ENCODE measurements around the gene FGB. TPM values are rescaled to one million over a fixed set of nuclear protein-coding genes. Genes with fewer than 3 reads are reported as not detected.
"Not testable (repeated sequence)": the region's sequence is repeated elsewhere in the genome, so short reads cannot be mapped to it uniquely, and the experiment has no call there.

Gene FGB
- total RNA-seq, 2 donors from 2014 or later: not detected

- Histone ChIP-seq H3K27ac (no peak overlapping the region), H3K36me3 (replicated peaks in 1 of 2; ENCODE audit: insufficient read depth in 1 of 2, low read depth in 2 of 2) (no peaks in the 10 kb centered on the region), H3K9me3 (no peaks in the 10 kb centered on the region), H3K4me1 (peaks cover 9% of the 10 kb centered on the region), H3K27me3 (no peaks in the 10 kb centered on the region), H3K4me3 (no peak overlapping the region)
- intact Hi-C loops (cut with DNase I): no loop called here
- no peak for DNase-seq
- ATAC-seq: no peak
- TF ChIP-seq, protein P1, sequence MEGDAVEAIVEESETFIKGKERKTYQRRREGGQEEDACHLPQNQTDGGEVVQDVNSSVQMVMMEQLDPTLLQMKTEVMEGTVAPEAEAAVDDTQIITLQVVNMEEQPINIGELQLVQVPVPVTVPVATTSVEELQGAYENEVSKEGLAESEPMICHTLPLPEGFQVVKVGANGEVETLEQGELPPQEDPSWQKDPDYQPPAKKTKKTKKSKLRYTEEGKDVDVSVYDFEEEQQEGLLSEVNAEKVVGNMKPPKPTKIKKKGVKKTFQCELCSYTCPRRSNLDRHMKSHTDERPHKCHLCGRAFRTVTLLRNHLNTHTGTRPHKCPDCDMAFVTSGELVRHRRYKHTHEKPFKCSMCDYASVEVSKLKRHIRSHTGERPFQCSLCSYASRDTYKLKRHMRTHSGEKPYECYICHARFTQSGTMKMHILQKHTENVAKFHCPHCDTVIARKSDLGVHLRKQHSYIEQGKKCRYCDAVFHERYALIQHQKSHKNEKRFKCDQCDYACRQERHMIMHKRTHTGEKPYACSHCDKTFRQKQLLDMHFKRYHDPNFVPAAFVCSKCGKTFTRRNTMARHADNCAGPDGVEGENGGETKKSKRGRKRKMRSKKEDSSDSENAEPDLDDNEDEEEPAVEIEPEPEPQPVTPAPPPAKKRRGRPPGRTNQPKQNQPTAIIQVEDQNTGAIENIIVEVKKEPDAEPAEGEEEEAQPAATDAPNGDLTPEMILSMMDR (IDR thresholded peaks at IDR 0.05): no peak
- TF ChIP-seq POLR2A (IDR thresholded peaks at IDR 0.05): no peak
- WGBS, 2 donors: 66 to 76% methylated on average over 3 of the region's 3 CpGs
These were observed 29.1 kb downstream of the FGB start for GRCh38 chr4:154591890-154592289.

- Histone ChIP-seq H3K27me3 (no peaks in the 10 kb centered on the region), H3K27ac (no peak overlapping the region), H3K36me3 (replicated peaks in 1 of 2; ENCODE audit: insufficient read depth in 1 of 2, low read depth in 2 of 2) (no peaks in the 10 kb centered on the region), H3K4me1 (peaks cover 9% of the 10 kb centered on the region), H3K4me3 (no peak overlapping the region), H3K9me3 (no peaks in the 10 kb centered on the region)
- no peak for ATAC-seq
- TF ChIP-seq POLR2A (IDR thresholded peaks at IDR 0.05): no peak
- TF ChIP-seq, protein P1 (IDR thresholded peaks at IDR 0.05): no peak
- intact Hi-C loops (cut with DNase I): no loop called here
- 54 to 75% methylated on average over 2 of the region's 2 CpGs for WGBS, 2 donors
- DNase-seq: no peak
These were observed 31.1 kb downstream of the FGB start for GRCh38 chr4:154593868-154594267.

- H3K27ac ChIP-seq; H3K4me3 ChIP-seq; intact Hi-C loops (cut with DNase I); H3K4me1 ChIP-seq; H3K36me3 ChIP-seq (replicated peaks in 1 of 2; ENCODE audit: insufficient read depth in 1 of 2, low read depth in 2 of 2); H3K27me3 ChIP-seq; H3K9me3 ChIP-seq; DNase-seq; ATAC-seq: not testable (repeated sequence)
- WGBS, 2 donors: 82 to 83% methylated on average over 3 of the region's 3 CpGs
These were observed 31.5 kb downstream of the FGB start for GRCh38 chr4:154594343-154594742.

GRCh38 chr4:154595807-154596206, 33.0 kb downstream of the FGB start:
- no peak for TF ChIP-seq POLR2A (IDR thresholded peaks at IDR 0.05)
- TF ChIP-seq, protein P1 (IDR thresholded peaks at IDR 0.05): no peak
- intact Hi-C loops (cut with DNase I): no loop called here
- Histone ChIP-seq H3K9me3 (no peaks in the 10 kb centered on the region), H3K4me1 (peaks cover under 1% of the 10 kb centered on the region), H3K27me3 (no peaks in the 10 kb centered on the region), H3K4me3 (no peak overlapping the region), H3K36me3 (replicated peaks in 1 of 2; ENCODE audit: insufficient read depth in 1 of 2, low read depth in 2 of 2) (no peaks in the 10 kb centered on the region), H3K27ac (no peak overlapping the region)
- DNase-seq (no peak), ATAC-seq (no peak)

DNA sequence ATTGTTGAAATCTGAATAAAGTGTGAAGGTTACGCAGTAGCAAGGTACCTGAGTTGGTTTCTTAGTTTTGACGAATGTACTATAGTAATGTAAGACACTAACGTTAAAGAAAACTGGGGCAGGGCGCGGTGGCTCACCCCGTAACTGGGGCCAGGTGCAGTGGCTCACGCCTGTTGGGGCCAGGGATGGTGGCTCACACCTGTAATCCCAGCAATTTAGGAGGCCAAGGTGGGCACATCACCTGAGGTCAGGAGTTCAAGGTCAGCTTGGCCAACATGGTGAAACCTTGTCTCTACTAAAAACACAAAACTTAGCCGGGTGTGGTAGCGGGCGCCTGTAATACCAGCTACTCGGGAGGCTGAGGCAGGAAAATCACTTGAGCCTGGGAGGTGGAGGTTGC, 34.5 kb downstream of the FGB start:
- H3K36me3 ChIP-seq (replicated peaks in 1 of 2; ENCODE audit: insufficient read depth in 1 of 2, low read depth in 2 of 2); H3K9me3 ChIP-seq; DNase-seq; H3K27ac ChIP-seq; H3K4me3 ChIP-seq; intact Hi-C loops (cut with DNase I); ATAC-seq; H3K27me3 ChIP-seq; H3K4me1 ChIP-seq: not testable (repeated sequence)
- 81 to 89% methylated on average over 11 of the region's 11 CpGs for WGBS, 2 donors
